DOHH2 (cell line): ENCODE results near the gene MYEF2.

Source experiments
- H3F3A ChIP-seq: fragments of 200-600 bp; sonication (generic), shearing (Covaris generic); 2 replicates; pipeline ENCODE4 v1.6.0; 2016; ENCODE audit warnings: antibody characterized with exemption, mild to moderate bottlenecking; ENCODE audit not compliant: control insufficient read depth, insufficient read depth
- H3K27ac ChIP-seq: fragments of 200-600 bp; sonication (generic); 2 replicates; pipeline ENCODE4 v1.5.1; 2014; ENCODE audit warnings: low read depth, mild to moderate bottlenecking, low read length, moderate library complexity
- H3K27me3 ChIP-seq: fragments of 200-600 bp; sonication (generic); 2 replicates; pipeline ENCODE4 v1.6.1; 2014; ENCODE audit warnings: mild to moderate bottlenecking, low read length, mixed read lengths; ENCODE audit not compliant: control insufficient read depth
- H3K36me3 ChIP-seq: fragments of 200-600 bp; sonication (generic); 2 replicates; pipeline ENCODE4 v1.6.1; 2014; ENCODE audit warnings: mild to moderate bottlenecking, low read length, moderate library complexity, mixed read lengths; ENCODE audit not compliant: control insufficient read depth
- H3K4me1 ChIP-seq: fragments of 200-600 bp; sonication (generic); 2 replicates; pipeline ENCODE4 v1.6.1; 2014; ENCODE audit warnings: mild to moderate bottlenecking, low read length, mixed read lengths; ENCODE audit not compliant: control insufficient read depth
- H3K4me2 ChIP-seq: fragments of 200-600 bp; sonication (generic); 2 replicates; pipeline ENCODE4 v1.6.0; 2014; ENCODE audit warnings: mild to moderate bottlenecking, low read length, moderate library complexity
- H3K4me3 ChIP-seq: fragments of 200-600 bp; sonication (generic); 2 replicates; pipeline ENCODE4 v1.5.1; 2014; ENCODE audit warnings: mild to moderate bottlenecking, low read length, mixed read lengths
- H3K79me2 ChIP-seq: fragments of 200-600 bp; sonication (generic); 2 replicates; pipeline ENCODE4 v1.6.1; 2014; ENCODE audit warnings: mild to moderate bottlenecking, low read length, mixed read lengths; ENCODE audit not compliant: control insufficient read depth
- H3K9me2 ChIP-seq: fragments of 200-600 bp; sonication (generic); replicated peaks from 2 replicates; pipeline ENCODE4 v1.6.1; 2014; ENCODE audit warnings: mild to moderate bottlenecking, low read length, mixed read lengths; ENCODE audit not compliant: control insufficient read depth
- H3K9me3 ChIP-seq: fragments of 200-600 bp; sonication (generic); 2 replicates; pipeline ENCODE4 v1.6.1; 2014; ENCODE audit warnings: antibody characterized with exemption, low read length, mixed read lengths; ENCODE audit not compliant: control insufficient read depth, insufficient read depth
- H4K20me1 ChIP-seq: fragments of 200-600 bp; sonication (generic); 2 replicates; pipeline ENCODE4 v1.6.0; 2014; ENCODE audit warnings: low read depth, mild to moderate bottlenecking, antibody characterized with exemption, low read length, moderate library complexity; ENCODE audit not compliant: control insufficient read depth, insufficient read depth
- EZH2phosphoT487 ChIP-seq: fragments of 200-600 bp; sonication (generic); IDR thresholded peaks from 2 replicates; pipeline ENCODE4 v1.6.1; 2017; ENCODE audit warnings: borderline replicate concordance, mild to moderate bottlenecking, antibody characterized with exemption, low read length, moderate library complexity, mixed read lengths
- TF ChIP-seq, protein P1 (sequence below): fragments of 200-600 bp; sonication (generic); IDR thresholded peaks from one replicate; pipeline ENCODE4 v1.5.1; 2014; ENCODE audit warnings: antibody characterized with exemption, mild to moderate bottlenecking, low read depth, low read length; ENCODE audit not compliant: poor library complexity, severe bottlenecking

MYEF2 gene

DNA sequence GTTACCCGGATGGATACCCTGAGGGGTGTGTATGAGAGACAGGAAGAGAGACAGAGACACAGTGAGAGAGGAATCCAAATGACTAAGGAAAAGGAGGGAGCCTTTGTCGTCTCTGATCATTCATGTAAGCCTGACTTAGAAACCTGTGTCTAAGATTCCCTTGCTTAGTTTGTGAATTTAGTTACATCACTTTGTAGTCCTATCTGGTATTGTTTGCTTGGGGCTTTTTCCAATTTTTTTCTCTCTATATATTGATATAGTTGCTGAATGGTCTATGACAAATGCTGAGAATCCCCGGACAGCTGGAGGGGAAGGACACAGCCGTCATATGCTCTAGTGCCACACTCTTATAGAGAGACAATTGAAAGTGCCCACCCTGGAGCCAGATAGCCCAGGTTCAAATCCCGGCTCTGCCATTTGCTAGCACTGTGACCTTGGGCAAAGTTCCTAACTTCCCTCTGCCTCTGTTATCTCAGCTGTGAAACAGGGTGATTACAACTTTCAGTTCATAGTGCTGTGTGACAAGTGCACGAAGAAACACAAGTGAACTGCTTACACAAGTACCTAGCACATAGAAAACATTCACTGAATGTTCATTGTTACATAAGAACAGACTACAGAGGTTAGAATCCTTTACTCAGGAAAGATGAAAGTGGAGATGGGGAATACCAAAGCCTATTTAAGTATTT, 51.3 kb downstream of the MYEF2 start:
- Histone ChIP-seq H3K9me3 (no peaks in the 10 kb centered on the region), H3K27ac (no peak overlapping the region), H4K20me1 (no peaks in the 10 kb centered on the region), H3K27me3 (no peaks in the 10 kb centered on the region), H3K36me3 (no peaks in the 10 kb centered on the region), H3K4me2 (no peak overlapping the region), H3K4me3 (no peak overlapping the region), H3K4me1 (no peaks in the 10 kb centered on the region), H3K79me2 (no peaks in the 10 kb centered on the region), H3F3A (no peaks in the 10 kb centered on the region), H3K9me2 (no peaks in the 10 kb centered on the region)
- no peak for TF ChIP-seq EZH2phosphoT487
- TF ChIP-seq, protein P1, sequence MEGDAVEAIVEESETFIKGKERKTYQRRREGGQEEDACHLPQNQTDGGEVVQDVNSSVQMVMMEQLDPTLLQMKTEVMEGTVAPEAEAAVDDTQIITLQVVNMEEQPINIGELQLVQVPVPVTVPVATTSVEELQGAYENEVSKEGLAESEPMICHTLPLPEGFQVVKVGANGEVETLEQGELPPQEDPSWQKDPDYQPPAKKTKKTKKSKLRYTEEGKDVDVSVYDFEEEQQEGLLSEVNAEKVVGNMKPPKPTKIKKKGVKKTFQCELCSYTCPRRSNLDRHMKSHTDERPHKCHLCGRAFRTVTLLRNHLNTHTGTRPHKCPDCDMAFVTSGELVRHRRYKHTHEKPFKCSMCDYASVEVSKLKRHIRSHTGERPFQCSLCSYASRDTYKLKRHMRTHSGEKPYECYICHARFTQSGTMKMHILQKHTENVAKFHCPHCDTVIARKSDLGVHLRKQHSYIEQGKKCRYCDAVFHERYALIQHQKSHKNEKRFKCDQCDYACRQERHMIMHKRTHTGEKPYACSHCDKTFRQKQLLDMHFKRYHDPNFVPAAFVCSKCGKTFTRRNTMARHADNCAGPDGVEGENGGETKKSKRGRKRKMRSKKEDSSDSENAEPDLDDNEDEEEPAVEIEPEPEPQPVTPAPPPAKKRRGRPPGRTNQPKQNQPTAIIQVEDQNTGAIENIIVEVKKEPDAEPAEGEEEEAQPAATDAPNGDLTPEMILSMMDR = no peak

DNA sequence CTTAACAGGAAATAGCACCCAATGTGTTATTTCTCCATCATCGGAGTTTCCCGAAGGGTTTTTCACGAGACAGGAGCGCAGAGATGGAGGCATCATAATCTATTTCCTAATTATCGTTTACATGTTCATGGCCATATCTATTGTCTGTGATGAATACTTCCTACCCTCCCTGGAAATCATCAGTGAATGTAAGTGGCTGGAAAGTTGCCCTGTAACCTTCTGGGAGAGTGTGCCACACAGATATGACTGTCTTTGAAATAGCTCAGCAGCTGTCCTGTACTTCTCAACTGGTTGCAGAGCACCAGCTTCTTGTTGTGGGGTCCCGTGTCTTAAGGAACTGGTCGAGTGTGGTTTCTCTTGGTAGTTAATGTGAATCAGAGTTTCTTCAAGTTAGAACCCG, 56.2 kb downstream of the MYEF2 start:
- H3K27ac ChIP-seq = no peak overlapping the region
- no peaks in the 10 kb centered on the region for H3F3A ChIP-seq
- H3K4me3 ChIP-seq = no peak overlapping the region
- no peaks in the 10 kb centered on the region for H3K79me2 ChIP-seq
- H4K20me1 ChIP-seq = no peaks in the 10 kb centered on the region
- H3K36me3 ChIP-seq = no peaks in the 10 kb centered on the region
- H3K9me2 ChIP-seq = no peaks in the 10 kb centered on the region
- TF ChIP-seq, protein P1 = no peak
- TF ChIP-seq EZH2phosphoT487 = no peak
- no peak overlapping the region for H3K4me2 ChIP-seq
- H3K27me3 ChIP-seq = no peaks in the 10 kb centered on the region
- no peaks in the 10 kb centered on the region for H3K9me3 ChIP-seq
- H3K4me1 ChIP-seq = no peaks in the 10 kb centered on the region

DNA sequence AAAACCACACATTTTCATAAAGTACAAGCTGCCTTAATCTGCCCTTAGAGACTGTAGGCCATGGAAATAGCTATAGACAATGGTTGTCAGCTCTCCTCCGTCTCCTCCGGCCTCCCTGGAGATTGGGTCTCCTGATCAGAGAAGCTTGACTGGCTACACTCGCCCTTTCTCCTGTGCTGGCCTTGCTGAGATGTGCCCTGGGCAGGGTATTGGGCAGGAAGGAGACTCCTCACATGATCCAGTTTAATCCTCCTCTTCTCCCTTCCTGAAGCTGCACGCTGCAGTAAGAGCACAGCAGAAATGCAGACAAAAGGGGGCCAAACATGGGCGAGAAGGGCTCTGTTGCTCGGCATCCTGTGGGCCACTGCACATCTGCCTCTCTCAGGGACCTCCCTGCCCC, 57.4 kb downstream of the MYEF2 start, which contains the start of gene SLC24A5:
Gene SLC24A5, plus strand, starts transcription at position 246 of the 400 bp plus-strand sequence. Its CDS starts 55 bp downstream, at position 301.
- Histone ChIP-seq H3K4me1 (no peaks in the 10 kb centered on the region), H3K27me3 (no peaks in the 10 kb centered on the region), H3K36me3 (no peaks in the 10 kb centered on the region), H3K9me3 (no peaks in the 10 kb centered on the region), H3K9me2 (no peaks in the 10 kb centered on the region), H3F3A (no peaks in the 10 kb centered on the region), H3K79me2 (no peaks in the 10 kb centered on the region), H3K4me2 (no peak within 1 kb of the TSS), H4K20me1 (no peaks in the 10 kb centered on the region), H3K27ac (no peak within 1 kb of the TSS), H3K4me3 (no peak within 1 kb of the TSS)
- no peak for TF ChIP-seq EZH2phosphoT487
- TF ChIP-seq, protein P1 = no peak
